Hematopoietic multipotent progenitor cell treated with erythropoietin and hydrocortisone succinate and interleukin-3 and kit ligand, for 15 days (in vitro differentiated cells): ENCODE measurements around the gene P4HTM.

Experiments used
- DNase-seq: peaks from one replicate; pipeline ENCODE4 v3.0.0-alpha.2; 2015; ENCODE audit warnings: low spot score

Gene P4HTM, protein sequence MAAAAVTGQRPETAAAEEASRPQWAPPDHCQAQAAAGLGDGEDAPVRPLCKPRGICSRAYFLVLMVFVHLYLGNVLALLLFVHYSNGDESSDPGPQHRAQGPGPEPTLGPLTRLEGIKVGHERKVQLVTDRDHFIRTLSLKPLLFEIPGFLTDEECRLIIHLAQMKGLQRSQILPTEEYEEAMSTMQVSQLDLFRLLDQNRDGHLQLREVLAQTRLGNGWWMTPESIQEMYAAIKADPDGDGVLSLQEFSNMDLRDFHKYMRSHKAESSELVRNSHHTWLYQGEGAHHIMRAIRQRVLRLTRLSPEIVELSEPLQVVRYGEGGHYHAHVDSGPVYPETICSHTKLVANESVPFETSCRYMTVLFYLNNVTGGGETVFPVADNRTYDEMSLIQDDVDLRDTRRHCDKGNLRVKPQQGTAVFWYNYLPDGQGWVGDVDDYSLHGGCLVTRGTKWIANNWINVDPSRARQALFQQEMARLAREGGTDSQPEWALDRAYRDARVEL

DNA sequence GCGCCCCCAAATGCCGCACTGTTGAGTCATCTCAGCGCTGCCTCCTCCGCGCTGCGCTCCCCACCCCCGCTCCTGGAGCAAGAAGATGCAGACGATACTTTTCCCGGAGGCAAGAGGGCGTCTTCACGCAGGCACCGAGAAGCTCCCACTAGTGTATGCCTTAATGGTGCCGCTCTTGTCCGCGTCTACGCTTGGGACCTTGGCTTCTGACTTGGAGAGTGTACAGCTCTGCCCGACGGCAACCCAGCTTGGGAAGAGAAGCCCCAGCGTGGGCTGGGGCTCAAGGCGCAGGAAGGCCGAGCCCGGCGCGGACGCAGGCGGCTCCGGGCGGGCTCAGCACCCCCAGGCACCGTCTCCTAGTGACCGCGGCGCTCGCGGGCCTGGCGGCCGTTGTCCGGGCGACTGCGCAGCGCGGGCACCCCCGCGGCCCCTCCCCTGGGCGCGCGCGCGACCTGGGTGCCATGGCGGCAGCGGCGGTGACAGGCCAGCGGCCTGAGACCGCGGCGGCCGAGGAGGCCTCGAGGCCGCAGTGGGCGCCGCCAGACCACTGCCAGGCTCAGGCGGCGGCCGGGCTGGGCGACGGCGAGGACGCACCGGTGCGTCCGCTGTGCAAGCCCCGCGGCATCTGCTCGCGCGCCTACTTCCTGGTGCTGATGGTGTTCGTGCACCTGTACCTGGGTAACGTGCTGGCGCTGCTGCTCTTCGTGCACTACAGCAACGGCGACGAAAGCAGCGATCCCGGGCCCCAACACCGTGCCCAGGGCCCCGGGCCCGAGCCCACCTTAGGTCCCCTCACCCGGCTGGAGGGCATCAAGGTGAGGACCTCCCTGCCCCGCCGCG lies at the start of gene P4HTM:
Gene P4HTM, plus strand, starts transcription at position 446 of the 840 bp plus-strand sequence. Its CDS starts 16 bp downstream, at position 462.
- peak; percentile 89 for DNase-seq

- DNase-seq: no peak
These were observed 44.6 kb upstream of the P4HTM start for GRCh38 chr3:48945432-48945831.

- DNase-seq: no peak
These were observed 44.0 kb upstream of the P4HTM start for GRCh38 chr3:48945891-48946549.

DNA sequence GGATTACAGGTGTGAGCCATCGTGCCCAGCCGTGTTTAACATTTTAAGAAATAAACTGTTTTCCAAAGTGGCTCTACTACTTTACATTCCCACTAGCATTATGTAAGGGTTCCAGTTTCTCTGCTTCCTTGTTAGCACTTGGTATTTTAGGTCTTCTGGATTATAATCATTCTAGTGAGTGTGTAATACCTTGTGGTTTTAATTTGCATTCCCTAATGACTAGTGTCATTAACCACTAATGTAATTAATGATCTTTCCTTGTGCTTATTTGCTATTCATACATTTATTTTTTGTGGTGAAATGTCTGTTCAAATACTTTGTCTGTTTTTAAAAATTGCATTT lies 40.7 kb upstream of the P4HTM start:
- DNase-seq: no peak

DNA sequence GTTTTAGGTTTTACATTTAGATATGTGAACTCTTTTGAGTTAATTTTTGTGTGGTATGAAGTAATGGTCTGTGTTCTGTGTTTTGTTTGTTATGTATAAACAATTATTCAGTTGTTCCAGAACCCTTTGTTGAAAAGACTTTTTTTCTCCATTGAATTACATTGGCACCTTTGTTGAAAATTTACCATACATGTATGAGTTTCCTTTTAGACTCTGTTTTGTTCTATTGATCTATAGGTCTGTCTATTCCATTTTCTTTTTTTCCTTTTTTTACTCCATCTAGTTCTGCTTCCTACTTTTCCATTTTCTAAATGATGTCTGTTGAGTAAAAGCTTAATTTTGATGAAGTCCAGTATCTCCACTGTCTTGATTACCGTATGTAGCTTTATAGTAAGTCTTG lies 40.0 kb upstream of the P4HTM start:
- no peak for DNase-seq

GRCh38 chr3:48951764-48952163 lies 38.3 kb upstream of the P4HTM start:
- no peak for DNase-seq

DNA sequence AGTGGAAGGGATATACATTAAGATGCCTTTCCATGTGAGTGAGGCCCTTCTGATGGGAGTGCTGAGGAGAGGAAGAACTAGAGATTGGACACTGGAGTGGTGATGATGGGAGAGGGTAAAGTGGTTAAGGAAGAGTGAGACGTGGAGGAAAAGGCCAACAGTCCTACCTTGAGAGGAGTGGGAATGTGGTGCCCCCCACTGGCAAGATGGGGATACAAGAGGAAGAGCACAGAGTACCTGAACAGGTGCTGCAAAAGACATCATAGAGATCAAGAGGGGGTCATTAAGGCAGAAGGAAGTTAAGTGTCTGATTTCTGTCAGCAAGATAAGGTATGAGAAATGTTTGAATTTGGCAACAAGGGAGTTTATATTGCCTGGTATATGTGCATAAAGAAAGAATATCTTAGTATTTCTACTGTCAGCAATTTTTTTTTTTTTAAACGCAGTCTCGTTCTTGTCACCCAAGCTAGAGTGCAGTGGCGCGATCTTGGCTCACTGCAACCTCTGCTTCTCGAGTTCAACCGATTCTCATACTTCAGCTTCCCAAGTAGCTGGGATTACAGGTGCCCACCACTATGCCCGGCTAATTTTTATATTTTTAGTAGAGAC lies 37.4 kb upstream of the P4HTM start:
- DNase-seq: peak; percentile 53

- DNase-seq: no peak
These were observed 32.9 kb upstream of the P4HTM start for GRCh38 chr3:48957006-48957705.

- DNase-seq: no peak
These were observed 29.1 kb upstream of the P4HTM start for GRCh38 chr3:48960841-48961413.

DNA sequence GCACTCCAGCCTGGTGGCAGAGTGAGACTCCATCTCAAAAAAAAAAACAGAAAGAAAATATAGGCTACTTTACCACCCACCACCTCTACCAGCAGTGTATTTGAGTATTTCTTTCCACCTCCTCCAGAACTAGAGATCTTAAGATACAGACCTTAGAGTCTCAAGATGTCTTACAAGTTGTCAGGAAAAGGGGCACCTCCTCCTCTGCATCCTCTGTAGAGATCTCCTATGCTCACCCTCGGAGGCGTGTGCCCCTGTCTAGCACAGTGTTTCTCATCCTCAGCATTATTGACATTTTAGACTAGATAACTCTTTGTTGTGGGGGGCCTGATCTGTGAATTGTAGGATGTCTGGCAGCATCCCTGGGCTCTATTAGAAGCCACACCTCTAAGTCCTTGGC lies 27.7 kb upstream of the P4HTM start:
- DNase-seq: no peak

DNA sequence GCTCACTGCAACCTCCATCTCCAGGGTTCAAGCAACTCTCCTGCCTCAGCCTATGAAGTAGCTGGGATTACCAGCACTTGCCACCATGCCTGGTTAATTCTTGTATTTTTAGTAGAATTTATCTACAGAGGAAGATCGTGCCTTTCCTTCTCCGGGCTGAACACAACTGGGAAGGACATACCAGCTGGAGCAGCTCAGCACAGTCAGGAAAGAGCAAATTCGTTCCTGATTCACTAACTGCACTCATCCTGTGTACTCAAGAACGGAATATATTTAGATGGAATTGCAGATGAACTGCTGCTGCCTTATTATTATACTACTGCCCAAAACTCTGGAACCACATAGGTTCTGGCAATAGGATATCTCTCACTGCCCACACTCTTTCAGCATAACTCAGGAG lies 27.1 kb upstream of the P4HTM start:
- no peak for DNase-seq

GRCh38 chr3:48963591-48963990 lies 26.4 kb upstream of the P4HTM start:
- DNase-seq: no peak

GRCh38 chr3:48966367-48966766 lies 23.7 kb upstream of the P4HTM start:
- no peak for DNase-seq

- DNase-seq: no peak
These were observed 23.1 kb upstream of the P4HTM start for GRCh38 chr3:48966876-48967361.

- no peak for DNase-seq
These were observed 19.5 kb upstream of the P4HTM start for GRCh38 chr3:48970586-48970985.

DNA sequence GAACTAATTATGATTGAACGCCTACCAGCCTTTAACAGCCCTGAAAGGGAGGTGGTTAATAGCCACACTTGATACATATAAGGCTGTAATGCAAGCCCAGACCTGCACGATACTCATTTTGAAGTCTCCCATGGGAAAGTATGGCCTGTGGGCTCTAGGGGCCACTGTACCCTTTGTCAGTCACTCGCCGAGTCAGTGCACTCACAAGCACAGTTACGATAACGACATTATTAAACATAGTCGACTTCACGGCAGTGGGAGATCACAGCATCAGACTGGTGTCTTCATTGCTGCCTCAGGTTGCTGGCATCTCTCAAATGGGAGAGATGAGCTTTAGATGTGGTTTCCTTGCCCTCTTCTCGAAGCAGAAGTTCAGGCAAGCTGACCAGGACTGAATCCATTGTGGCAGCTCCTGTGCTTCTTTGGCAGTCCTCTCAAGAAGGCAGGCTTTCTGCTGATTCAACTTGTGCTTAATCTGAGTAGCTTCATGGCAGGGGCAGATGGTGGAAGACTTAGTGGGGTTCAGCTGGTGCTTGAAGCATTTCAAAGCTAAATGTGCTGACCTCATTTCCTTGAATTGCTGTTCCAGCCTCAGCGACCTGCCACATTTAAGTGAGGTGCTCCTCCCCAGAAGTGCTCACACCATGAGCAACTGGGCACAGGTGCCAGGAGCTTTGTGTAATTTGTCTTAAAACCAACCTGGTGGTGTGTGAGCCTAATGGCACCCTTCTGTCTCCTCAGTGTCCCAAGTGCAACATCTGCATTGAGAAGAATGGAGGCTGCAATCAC lies 15.8 kb upstream of the P4HTM start:
- DNase-seq: no peak

DNA sequence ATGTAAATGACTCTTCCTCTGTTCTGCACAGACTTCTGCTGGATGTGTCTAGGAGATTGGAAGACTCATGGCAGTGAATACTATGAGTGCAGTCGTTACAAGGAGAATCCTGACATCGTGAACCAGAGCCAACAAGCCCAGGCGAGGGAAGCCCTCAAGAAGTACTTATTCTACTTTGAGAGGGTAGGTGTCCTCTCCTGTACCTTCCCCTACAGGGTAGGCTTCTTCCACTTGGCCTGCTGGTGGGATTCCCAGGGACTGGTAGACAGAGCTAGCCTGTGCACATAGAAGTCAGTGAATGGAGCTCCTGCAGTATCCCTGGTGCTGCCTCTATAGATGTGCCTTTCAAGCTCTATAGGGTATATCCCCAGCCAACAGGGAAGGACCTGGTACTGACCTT lies 10.6 kb upstream of the P4HTM start:
- no peak for DNase-seq

DNA sequence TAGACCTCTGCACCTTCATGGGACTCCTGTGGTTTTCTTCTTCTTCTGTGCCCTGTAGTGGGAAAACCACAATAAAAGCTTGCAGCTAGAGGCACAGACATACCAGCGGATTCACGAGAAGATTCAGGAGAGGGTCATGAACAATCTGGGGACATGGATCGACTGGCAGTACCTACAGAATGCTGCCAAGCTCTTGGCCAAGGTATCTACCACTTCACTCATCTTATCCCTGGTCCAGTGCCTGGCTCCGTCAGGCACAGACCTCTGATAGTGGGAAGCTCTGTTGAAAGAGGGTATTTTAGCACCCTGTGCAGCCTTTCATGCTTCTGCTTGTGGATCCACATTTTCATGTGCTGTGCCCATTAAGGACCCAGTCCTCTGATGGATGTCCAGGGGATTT lies 9.7 kb upstream of the P4HTM start:
- no peak for DNase-seq

DNA sequence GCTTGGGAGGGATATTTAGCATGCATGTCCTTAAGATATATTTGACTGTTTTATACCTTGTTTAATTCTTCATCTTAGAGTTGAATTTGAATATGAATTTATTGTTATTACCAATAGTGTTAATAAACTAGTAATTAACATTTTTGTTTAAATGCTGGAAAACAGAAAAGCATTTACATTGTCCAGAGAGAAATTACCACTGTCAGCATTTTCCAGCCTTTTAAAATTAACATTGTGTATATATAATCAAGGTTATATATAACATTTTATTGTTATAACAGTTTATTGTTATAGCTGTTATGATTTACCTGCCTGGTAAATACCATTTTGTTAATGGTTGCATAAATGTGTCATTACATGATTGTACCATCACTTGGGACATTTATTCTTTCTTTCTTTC lies 8.0 kb upstream of the P4HTM start:
- no peak for DNase-seq

- DNase-seq: no peak
These were observed 7.4 kb upstream of the P4HTM start for GRCh38 chr3:48982686-48983085.
